Mesendoderm (in vitro differentiated cells): ENCODE measurements around the gene NAPSA.

Experiments
- DNase-seq: peaks from one replicate; pipeline ENCODE4 v3.0.0; 2013
- H2AK5ac ChIP-seq: 2 replicates; pipeline ENCODE4 v1.6.1; 2013; ENCODE audit warnings: low read length, inconsistent platforms
- H2BK120ac ChIP-seq: 2 replicates; pipeline ENCODE4 v1.6.1; 2013; ENCODE audit warnings: low read depth, mild to moderate bottlenecking, low read length, moderate library complexity, mixed read lengths
- H2BK15ac ChIP-seq: replicated peaks from 2 replicates; pipeline ENCODE4 v1.6.1; 2013; ENCODE audit warnings: low read depth, mild to moderate bottlenecking, moderate library complexity
- H2BK5ac ChIP-seq: 2 replicates; pipeline ENCODE4 v1.6.1; 2013; ENCODE audit warnings: low read length, inconsistent platforms
- H3K18ac ChIP-seq: 2 replicates; pipeline ENCODE4 v1.6.1; 2013; ENCODE audit warnings: mild to moderate bottlenecking, low read length, mixed read lengths
- H3K23ac ChIP-seq: one replicate; pipeline ENCODE4 v1.6.1; 2013; ENCODE audit warnings: low read length
- H3K27ac ChIP-seq: 2 replicates; pipeline ENCODE4 v1.5.1; 2013; ENCODE audit warnings: low read depth, mild to moderate bottlenecking, inconsistent platforms, low read length, moderate library complexity
- H3K27me3 ChIP-seq: 2 replicates; pipeline ENCODE4 v1.6.1; 2013; ENCODE audit warnings: low read length, control low read depth, mild to moderate bottlenecking, inconsistent platforms; ENCODE audit not compliant: insufficient read depth, poor library complexity
- H3K36me3 ChIP-seq: 2 replicates; pipeline ENCODE4 v1.6.1; 2013; ENCODE audit warnings: low read length, inconsistent platforms; ENCODE audit not compliant: control insufficient read depth, insufficient read depth
- H3K4ac ChIP-seq: one replicate; pipeline ENCODE4 v1.6.1; 2013; ENCODE audit warnings: low read depth, mild to moderate bottlenecking, low read length, moderate library complexity
- H3K4me1 ChIP-seq: 2 replicates; pipeline ENCODE4 v1.6.1; 2013; ENCODE audit warnings: low read depth, low read length, inconsistent platforms; ENCODE audit not compliant: control insufficient read depth
- H3K4me2 ChIP-seq: 2 replicates; pipeline ENCODE4 v1.6.1; 2013; ENCODE audit warnings: low read length
- H3K4me3 ChIP-seq: 2 replicates; pipeline ENCODE4 v1.5.1; 2013; ENCODE audit warnings: mild to moderate bottlenecking, low read length
- H3K56ac ChIP-seq: one replicate; pipeline ENCODE4 v1.6.1; 2013; ENCODE audit warnings: low read length
- H3K79me1 ChIP-seq: 2 replicates; pipeline ENCODE4 v1.6.1; 2013; ENCODE audit warnings: low read length, inconsistent platforms
- H3K79me2 ChIP-seq: 2 replicates; pipeline ENCODE4 v1.6.1; 2013; ENCODE audit warnings: mild to moderate bottlenecking, low read length; ENCODE audit not compliant: control insufficient read depth, insufficient read depth
- H3K9ac ChIP-seq: 2 replicates; pipeline ENCODE4 v1.6.1; 2013; ENCODE audit warnings: low read length, inconsistent platforms
- H4K5ac ChIP-seq: one replicate; pipeline ENCODE4 v1.6.1; 2013; ENCODE audit warnings: low read length
- H4K8ac ChIP-seq: one replicate; pipeline ENCODE4 v1.6.1; 2013; ENCODE audit warnings: low read depth, mild to moderate bottlenecking, control low read depth, low read length, moderate library complexity
- WGBS: extraction: QIAGEN DNeasy Blood & Tissue Kit; methylation state at CpG from one replicate; pipeline ENCODE4 v1.1.7; 2013; ENCODE audit warnings: low lambda C conversion rate, missing lambda C conversion rate; ENCODE audit not compliant: insufficient coverage; ENCODE audit errors: extremely low coverage; 5-methylcytosine and 5-hydroxymethylcytosine counted together

Gene NAPSA

GRCh38 chr19:50378863-50379236, 13.4 kb upstream of the NAPSA start:
- no peak overlapping the region for H3K4ac ChIP-seq
- H3K9ac ChIP-seq, result no peak overlapping the region
- no peak overlapping the region for H3K27ac ChIP-seq
- no peak overlapping the region for H4K5ac ChIP-seq
- H2BK120ac ChIP-seq, result no peak overlapping the region
- H3K23ac ChIP-seq, result no peak overlapping the region
- no peaks in the 10 kb centered on the region for H3K4me1 ChIP-seq
- WGBS, result no CpG with 5 or more reads among the region's 10 CpGs
- H3K18ac ChIP-seq, result no peak overlapping the region
- H2BK15ac ChIP-seq, result no peak overlapping the region
- DNase-seq, result no peak
- no peak overlapping the region for H2BK5ac ChIP-seq
- H3K4me3 ChIP-seq, result no peak overlapping the region
- H3K79me2 ChIP-seq, result no peaks in the 10 kb centered on the region
- no peaks in the 10 kb centered on the region for H3K36me3 ChIP-seq
- no peak overlapping the region for H3K56ac ChIP-seq
- no peaks in the 10 kb centered on the region for H3K27me3 ChIP-seq
- H2AK5ac ChIP-seq, result no peak overlapping the region
- H4K8ac ChIP-seq, result no peak overlapping the region
- H3K4me2 ChIP-seq, result no peak overlapping the region
- peaks cover 1% of the 10 kb centered on the region for H3K79me1 ChIP-seq

GRCh38 chr19:50378169-50378862, 12.9 kb upstream of the NAPSA start:
- no peaks in the 10 kb centered on the region for H3K36me3 ChIP-seq
- no peak overlapping the region for H3K4me2 ChIP-seq
- H2AK5ac ChIP-seq, result no peak overlapping the region
- H2BK15ac ChIP-seq, result no peak overlapping the region
- H3K18ac ChIP-seq, result no peak overlapping the region
- no peaks in the 10 kb centered on the region for H3K79me2 ChIP-seq
- peaks cover 1% of the 10 kb centered on the region for H3K79me1 ChIP-seq
- WGBS, result no CpG with 5 or more reads among the region's 36 CpGs
- no peaks in the 10 kb centered on the region for H3K27me3 ChIP-seq
- no peak overlapping the region for H3K4ac ChIP-seq
- H3K9ac ChIP-seq, result no peak overlapping the region
- H3K56ac ChIP-seq, result no peak overlapping the region
- no peak overlapping the region for H3K27ac ChIP-seq
- H4K8ac ChIP-seq, result no peak overlapping the region
- no peak overlapping the region for H2BK120ac ChIP-seq
- no peak overlapping the region for H3K23ac ChIP-seq
- no peak overlapping the region for H4K5ac ChIP-seq
- H3K4me1 ChIP-seq, result no peaks in the 10 kb centered on the region
- no peak overlapping the region for H3K4me3 ChIP-seq
- DNase-seq, result no peak
- H2BK5ac ChIP-seq, result no peak overlapping the region

- no peaks in the 10 kb centered on the region for H3K4me1 ChIP-seq
- no CpG with 5 or more reads among the region's 9 CpGs for WGBS
- no peak overlapping the region for H3K18ac ChIP-seq
- H2AK5ac ChIP-seq, result no peak overlapping the region
- H3K79me2 ChIP-seq, result no peaks in the 10 kb centered on the region
- no peaks in the 10 kb centered on the region for H3K36me3 ChIP-seq
- no peak overlapping the region for H3K4me3 ChIP-seq
- no peak overlapping the region for H2BK120ac ChIP-seq
- no peak overlapping the region for H2BK15ac ChIP-seq
- H4K5ac ChIP-seq, result no peak overlapping the region
- H4K8ac ChIP-seq, result no peak overlapping the region
- H3K27me3 ChIP-seq, result no peaks in the 10 kb centered on the region
- peaks cover 1% of the 10 kb centered on the region for H3K79me1 ChIP-seq
- no peak overlapping the region for H3K27ac ChIP-seq
- no peak for DNase-seq
- H3K9ac ChIP-seq, result no peak overlapping the region
- H2BK5ac ChIP-seq, result no peak overlapping the region
- H3K23ac ChIP-seq, result no peak overlapping the region
- H3K56ac ChIP-seq, result no peak overlapping the region
- no peak overlapping the region for H3K4ac ChIP-seq
- no peak overlapping the region for H3K4me2 ChIP-seq
Observed at GRCh38 chr19:50377517-50377916, 12.1 kb upstream of the NAPSA start.

GRCh38 chr19:50377051-50377461, 11.6 kb upstream of the NAPSA start:
- Histone ChIP-seq H3K27ac (no peak overlapping the region), H4K8ac (no peak overlapping the region)
- no CpG with 5 or more reads among the region's 7 CpGs for WGBS

GRCh38 chr19:50376166-50377050, 11.0 kb upstream of the NAPSA start, which contains the start of gene NR1H2:
Gene NR1H2, plus strand, starts transcription at chr19:50376457. Its CDS starts 1,149 bp downstream, at chr19:50377606.
- peak within 1 kb of the TSS; percentile 91 for H3K27ac ChIP-seq
- H3K23ac ChIP-seq, result no peak within 1 kb of the TSS
- no peak within 1 kb of the TSS for H2AK5ac ChIP-seq
- H3K18ac ChIP-seq, result peak within 1 kb of the TSS; percentile 75
- no peaks in the 10 kb centered on the region for H3K36me3 ChIP-seq
- H3K56ac ChIP-seq, result peak within 1 kb of the TSS; percentile 88
- no peaks in the 10 kb centered on the region for H3K4me1 ChIP-seq
- H3K79me1 ChIP-seq, result peaks cover 1% of the 10 kb centered on the region
- no peak within 1 kb of the TSS for H2BK120ac ChIP-seq
- no peak within 1 kb of the TSS for H3K4ac ChIP-seq
- H3K4me2 ChIP-seq, result peak within 1 kb of the TSS; percentile 56
- no CpG with 5 or more reads among the region's 67 CpGs for WGBS
- peak; percentile 99 for DNase-seq
- no peaks in the 10 kb centered on the region for H3K79me2 ChIP-seq
- peak within 1 kb of the TSS; percentile 91 for H4K8ac ChIP-seq
- peak within 1 kb of the TSS; percentile 75 for H3K9ac ChIP-seq
- H3K4me3 ChIP-seq, result peak within 1 kb of the TSS; percentile 80
- H2BK15ac ChIP-seq, result no peak within 1 kb of the TSS
- no peak within 1 kb of the TSS for H2BK5ac ChIP-seq
- no peaks in the 10 kb centered on the region for H3K27me3 ChIP-seq
- H4K5ac ChIP-seq, result no peak within 1 kb of the TSS

More at GRCh38 chr19:50377051-50377461, 11.6 kb upstream of the NAPSA start:
- Histone ChIP-seq H3K36me3 (no peaks in the 10 kb centered on the region), H3K4me3 (no peak overlapping the region), H2BK120ac (no peak overlapping the region), H3K4me2 (no peak overlapping the region), H2AK5ac (no peak overlapping the region), H3K4me1 (no peaks in the 10 kb centered on the region), H3K9ac (no peak overlapping the region), H2BK15ac (no peak overlapping the region), H3K79me2 (no peaks in the 10 kb centered on the region), H3K27me3 (no peaks in the 10 kb centered on the region), H3K79me1 (peaks cover 1% of the 10 kb centered on the region), H4K5ac (no peak overlapping the region), H3K4ac (no peak overlapping the region), H3K56ac (no peak overlapping the region), H3K23ac (no peak overlapping the region), H2BK5ac (no peak overlapping the region), H3K18ac (no peak overlapping the region)
- peak; percentile 74 for DNase-seq
